Activated T-cell treated with anti-CD3 and anti-CD28 coated beads, Interleukin-2, amount 50 U/mL, for 24 hours (primary cell): ENCODE data around the gene ANP32B.
A peak's percentile ranks its signal among the peaks of the same experiment; 100 is the strongest.
"Not testable (repeated sequence)": the region's sequence is repeated elsewhere in the genome, so short reads cannot be mapped to it uniquely, and the experiment has no call there.

Source experiments
- DNase-seq: peaks from one replicate; pipeline ENCODE4 v3.0.0-alpha.2; 2020
- H3K27ac Mint-ChIP-seq: 2 replicates; pipeline ENCODE4 v1.8.0; 2020; ENCODE audit warnings: mild to moderate bottlenecking, mixed read lengths
- H3K27me3 Mint-ChIP-seq: 2 replicates; pipeline ENCODE4 v1.8.0; 2020; ENCODE audit warnings: mixed read lengths
- H3K36me3 Mint-ChIP-seq: 2 replicates; pipeline ENCODE4 v1.8.0; 2020; ENCODE audit warnings: low read depth, mixed read lengths
- H3K4me1 Mint-ChIP-seq: 2 replicates; pipeline ENCODE4 v1.8.0; 2020; ENCODE audit warnings: low read depth, mixed read lengths
- H3K4me3 Mint-ChIP-seq: 2 replicates; pipeline ENCODE4 v1.8.0; 2020; ENCODE audit warnings: mild to moderate bottlenecking, moderate library complexity, mixed read lengths
- H3K9me3 Mint-ChIP-seq: 2 replicates; pipeline ENCODE4 v1.8.0; 2020; ENCODE audit warnings: mixed read lengths

Gene ANP32B

GRCh38 chr9:97993000-97993399 lies 9.9 kb downstream of the ANP32B start:
- Mint-ChIP-seq H3K9me3 (no peaks in the 10 kb centered on the region), H3K4me3 (no peak overlapping the region), H3K4me1 (peaks cover 88% of the 10 kb centered on the region), H3K27ac (peak overlapping the region; percentile 78), H3K36me3 (peaks cover 94% of the 10 kb centered on the region), H3K27me3 (no peaks in the 10 kb centered on the region)
- DNase-seq = no peak

GRCh38 chr9:97994703-97995102 lies 11.6 kb downstream of the ANP32B start:
- H3K36me3 Mint-ChIP-seq = peaks cover 95% of the 10 kb centered on the region
- no peak overlapping the region for H3K4me3 Mint-ChIP-seq
- DNase-seq = no peak
- peaks cover 83% of the 10 kb centered on the region for H3K4me1 Mint-ChIP-seq
- no peak overlapping the region for H3K27ac Mint-ChIP-seq
- no peaks in the 10 kb centered on the region for H3K27me3 Mint-ChIP-seq
- no peaks in the 10 kb centered on the region for H3K9me3 Mint-ChIP-seq

GRCh38 chr9:97996676-97997075 lies 13.5 kb downstream of the ANP32B start:
- Mint-ChIP-seq H3K36me3 (peaks cover 95% of the 10 kb centered on the region), H3K4me1 (peaks cover 78% of the 10 kb centered on the region), H3K27ac (peak overlapping the region; percentile 50)
- not testable (repeated sequence) for H3K27me3 Mint-ChIP-seq, DNase-seq, H3K9me3 Mint-ChIP-seq, H3K4me3 Mint-ChIP-seq

- peaks cover 95% of the 10 kb centered on the region for H3K36me3 Mint-ChIP-seq
- no peak for DNase-seq
- H3K27ac Mint-ChIP-seq = peak overlapping the region; percentile 68
- H3K27me3 Mint-ChIP-seq = no peaks in the 10 kb centered on the region
- H3K9me3 Mint-ChIP-seq = no peaks in the 10 kb centered on the region
- no peak overlapping the region for H3K4me3 Mint-ChIP-seq
- H3K4me1 Mint-ChIP-seq = peaks cover 74% of the 10 kb centered on the region
Measured at GRCh38 chr9:97997330-97998276, 14.5 kb downstream of the ANP32B start.

GRCh38 chr9:98002808-98003207 lies 19.7 kb downstream of the ANP32B start:
- Mint-ChIP-seq H3K4me1 (peaks cover 63% of the 10 kb centered on the region), H3K9me3 (no peaks in the 10 kb centered on the region), H3K27ac (peak overlapping the region; percentile 8), H3K4me3 (no peak overlapping the region), H3K36me3 (peaks cover 96% of the 10 kb centered on the region), H3K27me3 (no peaks in the 10 kb centered on the region)
- no peak for DNase-seq

- DNase-seq = no peak
- Mint-ChIP-seq H3K4me1 (peaks cover 65% of the 10 kb centered on the region), H3K27me3 (no peaks in the 10 kb centered on the region), H3K4me3 (no peak overlapping the region), H3K27ac (peak overlapping the region; percentile 85), H3K36me3 (peaks cover 99% of the 10 kb centered on the region), H3K9me3 (no peaks in the 10 kb centered on the region)
Measured at GRCh38 chr9:98006127-98006796, 23.1 kb downstream of the ANP32B start.

GRCh38 chr9:98007251-98007928 lies 24.2 kb downstream of the ANP32B start:
- Mint-ChIP-seq H3K36me3 (peaks cover 99% of the 10 kb centered on the region), H3K27ac (peak overlapping the region; percentile 85), H3K4me1 (peaks cover 56% of the 10 kb centered on the region), H3K27me3 (no peaks in the 10 kb centered on the region), H3K9me3 (no peaks in the 10 kb centered on the region), H3K4me3 (no peak overlapping the region)
- DNase-seq = no peak

- no peak overlapping the region for H3K4me3 Mint-ChIP-seq
Measured at GRCh38 chr9:98008764-98009163, 25.6 kb downstream of the ANP32B start.

GRCh38 chr9:98009437-98009836 lies 26.3 kb downstream of the ANP32B start:
- H3K27me3 Mint-ChIP-seq = no peaks in the 10 kb centered on the region
- peaks cover 52% of the 10 kb centered on the region for H3K4me1 Mint-ChIP-seq
- DNase-seq = no peak
- peak overlapping the region; percentile 47 for H3K27ac Mint-ChIP-seq
- H3K36me3 Mint-ChIP-seq = peaks cover 99% of the 10 kb centered on the region
- no peak overlapping the region for H3K4me3 Mint-ChIP-seq
- H3K9me3 Mint-ChIP-seq = no peaks in the 10 kb centered on the region

More at GRCh38 chr9:98008764-98009163, 25.6 kb downstream of the ANP32B start:
- Mint-ChIP-seq H3K27ac (peak overlapping the region; percentile 26), H3K27me3 (no peaks in the 10 kb centered on the region), H3K9me3 (no peaks in the 10 kb centered on the region), H3K36me3 (peaks cover 99% of the 10 kb centered on the region), H3K4me1 (peaks cover 56% of the 10 kb centered on the region)
- no peak for DNase-seq

- Mint-ChIP-seq H3K27ac (peak overlapping the region; percentile 47), H3K36me3 (peaks cover 99% of the 10 kb centered on the region)
- DNase-seq = no peak
Measured at GRCh38 chr9:98009936-98010335, 26.8 kb downstream of the ANP32B start.

GRCh38 chr9:98010445-98010844 lies 27.3 kb downstream of the ANP32B start:
- Mint-ChIP-seq H3K4me1 (peaks cover 47% of the 10 kb centered on the region), H3K9me3 (no peaks in the 10 kb centered on the region), H3K36me3 (peaks cover 99% of the 10 kb centered on the region), H3K27ac (peak overlapping the region; percentile 47), H3K4me3 (no peak overlapping the region), H3K27me3 (no peaks in the 10 kb centered on the region)
- no peak for DNase-seq

More at GRCh38 chr9:98009936-98010335, 26.8 kb downstream of the ANP32B start:
- H3K9me3 Mint-ChIP-seq = no peaks in the 10 kb centered on the region
- H3K27me3 Mint-ChIP-seq = no peaks in the 10 kb centered on the region
- no peak overlapping the region for H3K4me3 Mint-ChIP-seq
- H3K4me1 Mint-ChIP-seq = peaks cover 48% of the 10 kb centered on the region

- Mint-ChIP-seq H3K9me3 (no peaks in the 10 kb centered on the region), H3K4me3 (no peak overlapping the region), H3K27ac (peak overlapping the region; percentile 47), H3K4me1 (peaks cover 41% of the 10 kb centered on the region), H3K27me3 (no peaks in the 10 kb centered on the region), H3K36me3 (peaks cover 98% of the 10 kb centered on the region)
- DNase-seq = no peak
Measured at GRCh38 chr9:98011122-98011521, 28.0 kb downstream of the ANP32B start.

GRCh38 chr9:98016137-98016680 lies 33.1 kb downstream of the ANP32B start:
- Mint-ChIP-seq H3K27me3 (no peaks in the 10 kb centered on the region), H3K9me3 (no peaks in the 10 kb centered on the region), H3K27ac (peak overlapping the region; percentile 45), H3K4me3 (no peak overlapping the region), H3K36me3 (peaks cover 99% of the 10 kb centered on the region), H3K4me1 (peaks cover 1% of the 10 kb centered on the region)
- no peak for DNase-seq

GRCh38 chr9:98017306-98017705 lies 34.2 kb downstream of the ANP32B start:
- Mint-ChIP-seq H3K27ac (peak overlapping the region; percentile 75), H3K4me3 (no peak overlapping the region), H3K36me3 (peaks cover 99% of the 10 kb centered on the region)

More at GRCh38 chr9:98017306-98017705, 34.2 kb downstream of the ANP32B start:
- DNase-seq = no peak
- peaks cover 1% of the 10 kb centered on the region for H3K4me1 Mint-ChIP-seq
- no peaks in the 10 kb centered on the region for H3K9me3 Mint-ChIP-seq
- no peaks in the 10 kb centered on the region for H3K27me3 Mint-ChIP-seq
